Astrocyte of the spinal cord (primary cell): ENCODE measurements around the gene TMEM203.
"Not testable (repeated sequence)": the region's sequence is repeated elsewhere in the genome, so short reads cannot be mapped to it uniquely, and the experiment has no call there.

Experiments
- DNase-seq: peaks from one replicate; pipeline ENCODE4 v3.0.0; 2011; ENCODE audit warnings: low read depth, low spot score
- H3K4me3 ChIP-seq: 2 replicates; pipeline ENCODE4 v1.5.1; 2011; ENCODE audit warnings: low read depth, mild to moderate bottlenecking, low read length, moderate library complexity
- in situ Hi-C: cut with HindIII; loops from 2 replicates; pipeline ENCODE4 v1.10.0; 2017; ENCODE audit warnings: low sequenced_read_pairs
- TF ChIP-seq, protein P1 (sequence below): IDR thresholded peaks from 2 replicates; pipeline ENCODE4 v1.5.1; 2012; ENCODE audit warnings: low read depth, mild to moderate bottlenecking, low read length, inconsistent platforms

The TMEM203 gene

DNA sequence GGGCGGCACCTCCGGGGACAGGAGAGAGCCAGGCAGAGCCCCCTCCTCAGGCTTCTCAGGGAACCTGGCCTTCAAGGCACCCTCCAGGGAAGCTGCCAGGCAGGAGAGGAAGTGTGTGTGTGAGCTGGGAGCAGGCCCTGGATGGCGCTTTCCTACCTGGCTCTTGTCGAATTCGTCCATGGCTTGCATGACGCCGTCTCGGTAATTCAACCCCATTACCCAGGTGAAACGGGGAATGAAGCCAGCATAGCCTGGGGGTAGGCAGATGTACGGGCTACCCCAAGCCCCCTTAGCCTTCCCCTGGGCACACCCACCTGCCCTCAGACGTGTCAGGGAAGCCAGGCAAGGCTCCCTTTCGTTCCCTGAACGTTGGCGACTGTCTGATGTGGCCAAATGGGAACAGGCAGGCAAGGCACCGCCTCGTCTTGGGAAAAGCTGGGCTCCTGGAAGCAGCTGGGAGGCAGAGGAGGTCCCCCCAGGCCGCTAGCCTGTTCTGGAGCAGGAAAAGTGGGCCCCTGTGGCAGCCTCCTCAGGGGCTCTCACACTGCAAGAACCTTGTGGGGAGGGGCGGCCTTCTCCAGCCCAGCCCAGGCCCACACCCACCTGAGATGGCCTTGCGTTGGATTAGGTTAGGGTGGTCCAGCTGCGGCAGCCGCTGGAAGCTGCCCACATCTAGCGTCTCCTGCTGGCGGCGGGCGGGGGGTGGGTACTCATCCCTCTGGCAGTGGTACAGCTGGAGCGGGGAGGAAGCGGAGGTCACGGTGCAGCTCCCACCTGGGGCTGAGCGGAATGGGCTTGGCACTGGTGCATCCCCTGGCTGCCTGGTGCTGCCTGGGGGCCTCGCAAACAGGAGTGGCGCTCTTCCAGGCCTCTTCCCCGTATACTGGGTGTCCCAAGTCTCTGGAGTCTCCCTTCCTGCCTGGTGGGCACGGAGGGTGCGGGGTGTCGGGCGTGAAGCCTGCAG lies 39.3 kb upstream of the TMEM203 start:
- in situ Hi-C loops: no loop called here
- H3K4me3 ChIP-seq: no peak overlapping the region
- TF ChIP-seq, protein P1, sequence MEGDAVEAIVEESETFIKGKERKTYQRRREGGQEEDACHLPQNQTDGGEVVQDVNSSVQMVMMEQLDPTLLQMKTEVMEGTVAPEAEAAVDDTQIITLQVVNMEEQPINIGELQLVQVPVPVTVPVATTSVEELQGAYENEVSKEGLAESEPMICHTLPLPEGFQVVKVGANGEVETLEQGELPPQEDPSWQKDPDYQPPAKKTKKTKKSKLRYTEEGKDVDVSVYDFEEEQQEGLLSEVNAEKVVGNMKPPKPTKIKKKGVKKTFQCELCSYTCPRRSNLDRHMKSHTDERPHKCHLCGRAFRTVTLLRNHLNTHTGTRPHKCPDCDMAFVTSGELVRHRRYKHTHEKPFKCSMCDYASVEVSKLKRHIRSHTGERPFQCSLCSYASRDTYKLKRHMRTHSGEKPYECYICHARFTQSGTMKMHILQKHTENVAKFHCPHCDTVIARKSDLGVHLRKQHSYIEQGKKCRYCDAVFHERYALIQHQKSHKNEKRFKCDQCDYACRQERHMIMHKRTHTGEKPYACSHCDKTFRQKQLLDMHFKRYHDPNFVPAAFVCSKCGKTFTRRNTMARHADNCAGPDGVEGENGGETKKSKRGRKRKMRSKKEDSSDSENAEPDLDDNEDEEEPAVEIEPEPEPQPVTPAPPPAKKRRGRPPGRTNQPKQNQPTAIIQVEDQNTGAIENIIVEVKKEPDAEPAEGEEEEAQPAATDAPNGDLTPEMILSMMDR: no peak
- DNase-seq: no peak

DNA sequence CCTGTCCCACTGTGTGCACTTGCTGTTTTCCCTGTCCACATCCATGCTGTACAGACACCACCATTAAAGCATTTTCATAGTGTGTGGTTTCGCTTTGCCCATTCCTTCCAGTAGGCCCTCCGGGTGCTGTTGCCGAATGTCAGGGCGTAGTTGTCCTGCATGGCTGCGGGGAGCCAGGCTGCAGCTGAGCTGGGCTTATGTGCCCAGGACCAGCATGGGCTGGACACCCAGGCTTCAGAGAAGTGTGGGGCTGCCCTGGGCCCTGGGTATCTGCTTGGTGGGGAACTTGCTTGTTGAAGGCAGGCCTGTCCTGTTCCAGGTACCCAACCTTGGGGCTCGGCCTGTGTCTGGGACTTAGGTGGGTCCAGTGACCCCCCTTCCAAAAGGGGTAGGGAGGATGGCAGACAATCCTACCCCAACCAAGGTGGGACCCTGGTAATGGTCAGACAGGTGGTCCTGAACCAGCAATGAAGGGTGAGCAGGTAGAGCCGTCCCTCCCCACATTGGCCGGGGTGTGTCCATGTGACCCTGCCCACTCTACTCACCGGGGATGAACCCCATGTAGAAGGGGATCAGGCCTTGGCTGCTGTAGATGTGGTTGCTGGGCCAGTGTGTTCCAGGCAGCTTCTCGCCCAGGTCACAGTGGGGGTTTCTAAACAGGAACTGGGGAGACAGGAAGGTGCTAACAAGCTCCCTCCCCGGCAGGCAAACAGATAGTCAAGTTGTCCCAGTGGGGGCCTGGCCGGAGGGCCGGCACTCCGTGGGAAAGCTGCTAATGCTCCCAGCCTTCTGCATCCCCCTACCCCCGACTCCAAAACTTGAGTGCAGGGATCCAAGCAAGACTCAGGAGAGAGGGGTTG lies 38.4 kb upstream of the TMEM203 start:
- in situ Hi-C loops: no loop called here
- no peak for DNase-seq
- H3K4me3 ChIP-seq: no peak overlapping the region
- TF ChIP-seq, protein P1: no peak

DNA sequence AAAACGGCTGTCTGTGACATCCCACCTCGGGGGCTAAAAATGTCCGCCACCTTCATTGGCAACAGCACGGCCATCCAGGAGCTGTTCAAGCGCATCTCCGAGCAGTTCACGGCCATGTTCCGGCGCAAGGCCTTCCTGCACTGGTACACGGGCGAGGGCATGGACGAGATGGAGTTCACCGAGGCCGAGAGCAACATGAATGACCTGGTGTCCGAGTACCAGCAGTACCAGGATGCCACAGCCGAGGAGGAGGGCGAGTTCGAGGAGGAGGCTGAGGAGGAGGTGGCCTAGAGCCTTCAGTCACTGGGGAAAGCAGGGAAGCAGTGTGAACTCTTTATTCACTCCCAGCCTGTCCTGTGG lies 37.8 kb upstream of the TMEM203 start:
- DNase-seq, H3K4me3 ChIP-seq, in situ Hi-C loops: not testable (repeated sequence)

DNA sequence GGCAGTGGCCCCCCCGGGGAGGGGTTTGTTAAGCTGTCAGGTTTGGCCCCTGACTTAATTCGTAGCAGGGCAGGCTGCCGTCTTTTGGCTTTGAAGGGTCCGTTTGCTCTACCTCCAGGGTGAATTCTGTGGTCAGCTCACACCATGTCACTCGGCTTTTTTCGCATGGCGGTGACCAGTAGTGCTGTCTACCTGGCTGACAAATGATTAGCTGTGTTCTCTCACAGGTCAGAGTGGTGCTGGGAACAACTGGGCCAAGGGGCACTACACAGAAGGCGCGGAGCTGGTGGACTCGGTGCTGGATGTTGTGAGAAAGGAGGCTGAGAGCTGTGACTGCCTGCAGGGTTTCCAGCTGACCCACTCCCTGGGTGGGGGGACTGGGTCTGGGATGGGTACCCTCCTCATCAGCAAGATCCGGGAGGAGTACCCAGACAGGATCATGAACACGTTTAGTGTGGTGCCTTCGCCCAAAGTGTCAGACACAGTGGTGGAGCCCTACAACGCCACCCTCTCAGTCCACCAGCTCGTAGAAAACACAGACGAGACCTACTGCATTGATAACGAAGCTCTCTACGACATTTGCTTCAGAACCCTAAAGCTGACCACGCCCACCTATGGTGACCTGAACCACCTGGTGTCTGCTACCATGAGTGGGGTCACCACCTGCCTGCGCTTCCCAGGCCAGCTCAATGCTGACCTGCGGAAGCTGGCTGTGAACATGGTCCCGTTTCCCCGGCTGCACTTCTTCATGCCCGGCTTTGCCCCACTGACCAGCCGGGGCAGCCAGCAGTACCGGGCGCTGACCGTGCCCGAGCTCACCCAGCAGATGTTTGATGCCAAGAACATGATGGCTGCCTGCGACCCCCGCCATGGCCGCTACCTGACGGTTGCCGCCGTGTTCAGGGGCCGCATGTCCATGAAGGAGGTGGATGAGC lies 37.1 kb upstream of the TMEM203 start:
- TF ChIP-seq, protein P1: no peak
- no peak for DNase-seq
- in situ Hi-C loops: no loop called here
- H3K4me3 ChIP-seq: peak overlapping the region; percentile 80

DNA sequence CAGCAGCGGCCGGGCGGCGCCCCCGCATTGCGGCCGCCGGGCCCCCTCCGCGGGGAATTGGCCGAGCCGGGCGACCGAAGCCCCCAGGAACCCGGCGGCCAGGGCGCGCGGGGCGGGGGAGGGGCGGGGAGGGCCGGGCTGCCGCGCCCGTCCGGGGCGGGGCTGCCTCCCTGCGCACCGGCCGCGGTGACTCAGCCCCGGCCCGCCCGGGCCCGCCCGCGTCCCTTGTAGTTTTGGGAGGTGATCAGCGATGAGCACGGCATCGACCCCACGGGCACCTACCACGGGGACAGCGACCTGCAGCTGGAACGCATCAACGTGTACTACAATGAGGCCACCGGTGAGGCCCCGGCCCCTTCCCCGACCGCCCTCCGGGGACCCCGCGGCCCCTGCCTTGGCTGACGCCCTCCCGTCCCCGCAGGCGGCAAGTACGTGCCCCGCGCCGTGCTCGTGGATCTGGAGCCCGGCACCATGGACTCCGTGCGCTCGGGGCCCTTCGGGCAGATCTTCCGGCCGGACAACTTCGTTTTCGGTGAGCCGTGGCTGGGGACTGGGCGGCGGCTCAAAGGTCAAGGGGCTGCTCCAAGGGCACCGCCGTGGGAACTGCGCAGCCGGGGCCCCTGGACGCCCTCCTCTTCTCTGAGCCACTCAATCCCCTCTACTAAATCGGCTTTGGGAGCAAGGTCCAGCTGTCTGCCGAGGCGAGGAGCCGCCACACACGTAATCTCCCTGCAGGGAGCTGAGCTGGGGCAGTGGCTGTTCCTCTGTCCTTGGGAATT lies 36.2 kb upstream of the TMEM203 start:
- DNase-seq: peak; percentile 33
- H3K4me3 ChIP-seq: peak overlapping the region; percentile 80
- in situ Hi-C loops: no loop called here
- TF ChIP-seq, protein P1: no peak

DNA sequence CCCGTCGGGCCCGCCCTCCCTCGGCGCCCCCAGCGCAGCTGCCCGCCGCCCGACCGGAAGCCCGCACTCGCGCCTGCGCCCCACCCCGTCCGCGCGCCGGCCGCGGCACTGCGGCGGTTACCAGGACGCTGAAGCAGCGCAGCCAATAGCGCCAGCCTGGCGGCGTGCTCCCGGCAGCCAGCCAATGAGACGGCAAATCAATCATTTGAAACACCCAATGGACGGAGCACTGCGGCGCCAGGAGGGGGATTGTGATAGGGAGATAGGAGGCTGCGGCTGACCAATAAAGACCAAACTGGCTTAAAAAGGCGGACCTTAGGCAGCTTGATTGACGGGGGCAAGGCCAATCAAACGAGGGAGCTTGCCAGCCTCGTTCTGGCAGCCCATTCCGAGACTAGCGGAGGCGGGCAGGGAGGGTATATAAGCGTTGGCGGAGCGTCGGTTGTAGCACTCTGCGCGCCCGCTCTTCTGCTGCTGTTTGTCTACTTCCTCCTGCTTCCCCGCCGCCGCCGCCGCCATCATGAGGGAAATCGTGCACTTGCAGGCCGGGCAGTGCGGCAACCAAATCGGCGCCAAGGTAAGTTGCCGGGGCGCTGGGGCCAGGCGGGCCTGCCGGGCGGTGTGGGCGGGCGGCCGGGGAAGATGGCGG lies 35.5 kb upstream of the TMEM203 start, which contains the start of gene TUBB4B:
Gene TUBB4B (plus strand): TSS at position 447 of the 649 bp plus-strand sequence. CDS start 74 bp downstream, at position 521.
- TF ChIP-seq, protein P1: no peak
- in situ Hi-C loops: no loop called here
- DNase-seq: peak; percentile 100
- H3K4me3 ChIP-seq: peak within 1 kb of the TSS; percentile 80
